Peyer's patch (tissue), 4 donors: ENCODE measurements around the gene MGMT.

Experiments used
- POLR2A ChIP-seq, 2 donors: fragments of 450-650 bp; IDR thresholded peaks; one replicate each; pipeline ENCODE4 v1.5.1; 2017; ENCODE audit warnings: antibody characterized with exemption in 2 of 2, mild to moderate bottlenecking in 2 of 2, moderate library complexity in 2 of 2
- TF ChIP-seq, protein P1 (sequence below), 6 experiments: fragments of 450-650 bp in 4 of 6; fragments of 200-600 bp in 2 of 6; sonication (generic) in 1 of 6; IDR thresholded peaks; one replicate each; pipeline ENCODE4 v1.5.1; 2017 to 2019; ENCODE audit warnings: antibody characterized with exemption in 6 of 6, mild to moderate bottlenecking in 3 of 6, moderate library complexity in 1 of 6

- TF ChIP-seq, protein P1, sequence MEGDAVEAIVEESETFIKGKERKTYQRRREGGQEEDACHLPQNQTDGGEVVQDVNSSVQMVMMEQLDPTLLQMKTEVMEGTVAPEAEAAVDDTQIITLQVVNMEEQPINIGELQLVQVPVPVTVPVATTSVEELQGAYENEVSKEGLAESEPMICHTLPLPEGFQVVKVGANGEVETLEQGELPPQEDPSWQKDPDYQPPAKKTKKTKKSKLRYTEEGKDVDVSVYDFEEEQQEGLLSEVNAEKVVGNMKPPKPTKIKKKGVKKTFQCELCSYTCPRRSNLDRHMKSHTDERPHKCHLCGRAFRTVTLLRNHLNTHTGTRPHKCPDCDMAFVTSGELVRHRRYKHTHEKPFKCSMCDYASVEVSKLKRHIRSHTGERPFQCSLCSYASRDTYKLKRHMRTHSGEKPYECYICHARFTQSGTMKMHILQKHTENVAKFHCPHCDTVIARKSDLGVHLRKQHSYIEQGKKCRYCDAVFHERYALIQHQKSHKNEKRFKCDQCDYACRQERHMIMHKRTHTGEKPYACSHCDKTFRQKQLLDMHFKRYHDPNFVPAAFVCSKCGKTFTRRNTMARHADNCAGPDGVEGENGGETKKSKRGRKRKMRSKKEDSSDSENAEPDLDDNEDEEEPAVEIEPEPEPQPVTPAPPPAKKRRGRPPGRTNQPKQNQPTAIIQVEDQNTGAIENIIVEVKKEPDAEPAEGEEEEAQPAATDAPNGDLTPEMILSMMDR (IDR thresholded peaks at IDR 0.05), result no peak
- TF ChIP-seq POLR2A (IDR thresholded peaks at IDR 0.05), result no peak
These were observed 114.9 kb downstream of the MGMT start for GRCh38 chr10:129581827-129582411.
